CD14-positive monocyte (primary cell): ENCODE data around the gene GLIS2. TPM values are rescaled to one million over a fixed set of nuclear protein-coding genes. Genes with fewer than 3 reads are reported as not detected.
A peak's percentile ranks its signal among the peaks of the same experiment; 100 is the strongest.

Source experiments
- DNase-seq, 3 donors: peaks; one replicate each; pipeline ENCODE4 v3.0.0-alpha.2; 2011 to 2022
- H2AFZ ChIP-seq: 2 replicates; pipeline ENCODE4 v1.6.0; 2012; ENCODE audit warnings: mild to moderate bottlenecking, low read depth, low read length, inconsistent platforms; ENCODE audit not compliant: insufficient read depth, poor library complexity, severe bottlenecking
- H3K27ac ChIP-seq, 2 donors: 1 replicate in 1 of 2; 2 replicates in 1 of 2; pipeline ENCODE4 v1.5.1; 2012 to 2013; ENCODE audit warnings: low read length in 2 of 2, control low read depth in 1 of 2, inconsistent platforms in 1 of 2, low read depth in 1 of 2, mild to moderate bottlenecking in 1 of 2
- H3K27me3 ChIP-seq, 2 donors: one replicate each; pipeline versions ENCODE4 v1.6.0 to v1.6.1; 2011 to 2013; ENCODE audit warnings: low read length in 2 of 2; ENCODE audit not compliant: control insufficient read depth in 2 of 2, insufficient read depth in 2 of 2
- H3K36me3 ChIP-seq, 2 donors: replicated peaks in 1 of 2; 1 replicate in 1 of 2; 2 replicates in 1 of 2; pipeline versions ENCODE4 v1.5.1 to v1.6.1; 2012 to 2013; ENCODE audit warnings: low read length in 2 of 2, control low read depth in 1 of 2, inconsistent platforms in 1 of 2, mild to moderate bottlenecking in 1 of 2; ENCODE audit not compliant: insufficient read depth in 2 of 2, control insufficient read depth in 1 of 2
- H3K4me1 ChIP-seq, 2 donors: 1 replicate in 1 of 2; 2 replicates in 1 of 2; pipeline versions ENCODE4 v1.5.1 to v1.6.1; 2012 to 2013; ENCODE audit warnings: low read length in 2 of 2, control low read depth in 1 of 2, inconsistent platforms in 1 of 2, mild to moderate bottlenecking in 1 of 2, moderate library complexity in 1 of 2; ENCODE audit not compliant: insufficient read depth in 2 of 2, control insufficient read depth in 1 of 2
- H3K4me2 ChIP-seq: replicated peaks from 2 replicates; pipeline ENCODE3; 2012; ENCODE audit warnings: low read length, moderate library complexity, mild to moderate bottlenecking; ENCODE audit not compliant: poor library complexity, severe bottlenecking; ENCODE audit errors: extremely low read depth
- H3K4me3 ChIP-seq, 3 experiments: fragments of 200-600 bp in 1 of 3; sonication (generic) in 1 of 3; replicated peaks in 1 of 3; 1 replicate in 2 of 3; 2 replicates in 1 of 3; pipeline ENCODE4 v1.5.1; 2011 to 2013; ENCODE audit warnings: low read length in 3 of 3, mild to moderate bottlenecking in 3 of 3, control low read depth in 2 of 3, low read depth in 2 of 3, inconsistent platforms in 1 of 3, moderate library complexity in 1 of 3
- H3K79me2 ChIP-seq: 2 replicates; pipeline ENCODE4 v1.6.0; 2012; ENCODE audit warnings: mild to moderate bottlenecking, control low read depth, inconsistent platforms, low read length, moderate library complexity; ENCODE audit not compliant: insufficient read depth
- H3K9ac ChIP-seq: 2 replicates; pipeline ENCODE4 v1.6.0; 2017; ENCODE audit warnings: low read length, mild to moderate bottlenecking; ENCODE audit not compliant: insufficient read depth, poor library complexity, severe bottlenecking
- H3K9me3 ChIP-seq, 2 donors: replicated peaks in 1 of 2; 1 replicate in 1 of 2; 2 replicates in 1 of 2; pipeline versions ENCODE4 v1.5.1 to v1.6.1; 2012 to 2013; ENCODE audit warnings: low read length in 2 of 2, control low read depth in 1 of 2; ENCODE audit not compliant: control insufficient read depth in 1 of 2, insufficient read depth in 1 of 2
- H4K20me1 ChIP-seq: 2 replicates; pipeline ENCODE4 v1.6.0; 2012; ENCODE audit warnings: mild to moderate bottlenecking, low read length, control low read depth, moderate library complexity; ENCODE audit not compliant: insufficient read depth
- H3K27ac Mint-ChIP-seq, 7 donors: one replicate each; pipeline ENCODE4 v1.8.0; 2020; ENCODE audit warnings: mild to moderate bottlenecking in 7 of 7, mixed read lengths in 7 of 7, moderate library complexity in 6 of 7, inconsistent platforms in 2 of 7
- H3K27me3 Mint-ChIP-seq, 3 donors: one replicate each; pipeline ENCODE4 v1.8.0; 2021 to 2022; ENCODE audit warnings: low read depth in 3 of 3, mild to moderate bottlenecking in 3 of 3, mixed read lengths in 3 of 3, moderate library complexity in 3 of 3, inconsistent platforms in 1 of 3
- H3K36me3 Mint-ChIP-seq, 2 donors: one replicate each; pipeline ENCODE4 v1.8.0; 2020; ENCODE audit warnings: mixed read lengths in 2 of 2, inconsistent platforms in 1 of 2, mild to moderate bottlenecking in 1 of 2
- H3K4me1 Mint-ChIP-seq: one replicate; pipeline ENCODE4 v1.8.0; 2020; ENCODE audit warnings: mild to moderate bottlenecking, mixed read lengths
- H3K4me3 Mint-ChIP-seq, 2 donors: one replicate each; pipeline ENCODE4 v1.8.0; 2020; ENCODE audit warnings: mild to moderate bottlenecking in 2 of 2, mixed read lengths in 2 of 2, moderate library complexity in 1 of 2
- H3K9me3 Mint-ChIP-seq, 7 donors: one replicate each; pipeline ENCODE4 v1.8.0; 2020 to 2022; ENCODE audit warnings: mixed read lengths in 7 of 7, mild to moderate bottlenecking in 6 of 7, moderate library complexity in 6 of 7, inconsistent platforms in 2 of 7
- CTCF ChIP-seq: fragments of 200-600 bp; IDR thresholded peaks from one replicate; pipeline ENCODE4 v1.8.0; 2022; ENCODE audit warnings: antibody characterized with exemption, mild to moderate bottlenecking
- WGBS: methylation state at CpG from one replicate; pipeline ENCODE4 v1.1.5; 2013; ENCODE audit warnings: missing lambda C conversion rate; ENCODE audit not compliant: insufficient coverage; 5-methylcytosine and 5-hydroxymethylcytosine counted together
- intact Hi-C, 2 donors: fragments of 100-400 bp; cut with micrococcal nuclease; formaldehyde crosslinking; loops; one replicate each; pipeline versions ENCODE4 v1.15.0 to v1.15.1; 2023
- polyA plus RNA-seq, 3 donors: library from polyadenylated mRNA; depleted of rRNA in 1 of 3; unstranded in 2 of 3; stranded (reverse) in 1 of 3; fragments of 300-500 nt in 2 of 3; fragments of >200 nt in 1 of 3; fragmentation: Illumina TruSeq in 2 of 3; gene quantifications; 1 replicate in 2 of 3; 2 replicates in 1 of 3; pipeline ENCODE4 v1.2.3, GENCODE V29; 2012 to 2021

Gene GLIS2
- polyA plus RNA-seq, 3 donors, result 0.03 TPM; not detected in 2

- peak overlapping the region in 3 of 7 donors; percentile 2 to 68 (median 14) for H3K27ac Mint-ChIP-seq
- H3K4me1 Mint-ChIP-seq, result peaks cover 9% of the 10 kb centered on the region
- no peak overlapping the region for H3K4me3 Mint-ChIP-seq
Measured at GRCh38 chr16:4290236-4290830, 25.5 kb upstream of the GLIS2 start.

GRCh38 chr16:4291699-4292098, 24.2 kb upstream of the GLIS2 start:
- Mint-ChIP-seq H3K4me3 (no peak overlapping the region), H3K36me3 (peaks cover 0 to 3% of the 10 kb centered on the region in 2 donors), H3K9me3 (peaks cover 0 to 2% (median 0%) of the 10 kb centered on the region in 7 donors), H3K27ac (peak overlapping the region in 1 of 7 donors; percentile 16), H3K4me1 (peaks cover 9% of the 10 kb centered on the region), H3K27me3 (peaks cover 30 to 36% (median 35%) of the 10 kb centered on the region in 3 donors)
- no peak overlapping the region for H3K9ac ChIP-seq
- peaks cover 0 to 13% of the 10 kb centered on the region in 2 donors for H3K27me3 ChIP-seq
- no peaks in the 10 kb centered on the region for H3K79me2 ChIP-seq
- no peak overlapping the region for H2AFZ ChIP-seq
- peaks cover 7 to 9% of the 10 kb centered on the region in 2 donors for H3K4me1 ChIP-seq
- no peaks in the 10 kb centered on the region for H3K9me3 ChIP-seq
- WGBS, result 100% methylated on average over 2 of the region's 4 CpGs
- H4K20me1 ChIP-seq, result no peaks in the 10 kb centered on the region
- no peak for DNase-seq
- no peak overlapping the region for H3K4me2 ChIP-seq
- H3K27ac ChIP-seq, result no peak overlapping the region
- H3K36me3 ChIP-seq, result no peaks in the 10 kb centered on the region
- H3K4me3 ChIP-seq, result no peak overlapping the region
- TF ChIP-seq CTCF, result no peak
- intact Hi-C loops, result no loop called here

More at GRCh38 chr16:4290236-4290830, 25.5 kb upstream of the GLIS2 start:
- Mint-ChIP-seq H3K27me3 (peaks cover 28 to 41% (median 40%) of the 10 kb centered on the region in 3 donors), H3K36me3 (peaks cover 0 to 3% of the 10 kb centered on the region in 2 donors), H3K9me3 (peaks cover 0 to 2% (median 0%) of the 10 kb centered on the region in 7 donors)
- Histone ChIP-seq H3K4me3 (no peak overlapping the region), H3K9me3 (no peaks in the 10 kb centered on the region), H3K27me3 (peaks cover 0 to 13% of the 10 kb centered on the region in 2 donors), H4K20me1 (no peaks in the 10 kb centered on the region), H3K79me2 (no peaks in the 10 kb centered on the region), H3K27ac (no peak overlapping the region), H3K4me2 (no peak overlapping the region), H3K4me1 (peaks cover 7 to 9% of the 10 kb centered on the region in 2 donors), H3K9ac (no peak overlapping the region), H3K36me3 (no peaks in the 10 kb centered on the region), H2AFZ (no peak overlapping the region)
- TF ChIP-seq CTCF, result no peak
- WGBS, result 63% methylated on average over 4 of the region's 8 CpGs
- DNase-seq, result peak in 2 of 3 donors; percentile 29 to 63
- intact Hi-C loops, result no loop called here
